MCF 10A (cell line): ENCODE data around the gene ACTRT2. TPM values are rescaled to one million over a fixed set of nuclear protein-coding genes. Genes with fewer than 3 reads are reported as not detected.

Experiments used
- BruUV-seq: library from RNA; stranded (reverse); fragments of 400-500 nt; replicated peaks from 2 replicates; lab custom pipeline; 2021; lab: Mats Ljungman, UMichigan
- CTCF ChIA-PET: fragments of 300-600 bp; sonication (Branson Sonifier 250); formaldehyde crosslinking; extraction: SDS; loops from one replicate; lab custom pipeline; 2021; ENCODE audit warnings: antibody characterized with exemption, inconsistent platforms; lab: Yijun Ruan, JAX
- POLR2A ChIA-PET: fragments of 300-600, 350-650 bp; sonication (Branson Sonifier 250); formaldehyde crosslinking; extraction: SDS; loops from one replicate; lab custom pipeline; 2020; ENCODE audit warnings: antibody characterized with exemption, inconsistent platforms; lab: Yijun Ruan, JAX
- DNase-seq: peaks from one replicate; pipeline ENCODE4 v3.0.0-alpha.2; 2018; ENCODE audit not compliant: unreplicated experiment
- H3K27ac Mint-ChIP-seq: one replicate; pipeline ENCODE4 v1.8.0; 2022; ENCODE audit warnings: mild to moderate bottlenecking, low read depth, mixed read lengths; ENCODE audit not compliant: unreplicated experiment
- H3K27me3 Mint-ChIP-seq: one replicate; pipeline ENCODE4 v1.8.0; 2022; ENCODE audit warnings: mixed read lengths; ENCODE audit not compliant: insufficient read depth, unreplicated experiment
- H3K36me3 Mint-ChIP-seq: one replicate; pipeline ENCODE4 v1.8.0; 2022; ENCODE audit warnings: mild to moderate bottlenecking, moderate library complexity, mixed read lengths; ENCODE audit not compliant: insufficient read depth, unreplicated experiment
- H3K4me1 Mint-ChIP-seq: one replicate; pipeline ENCODE4 v1.8.0; 2022; ENCODE audit warnings: mixed read lengths; ENCODE audit not compliant: insufficient read depth, unreplicated experiment
- H3K4me3 Mint-ChIP-seq: one replicate; pipeline ENCODE4 v1.8.0; 2022; ENCODE audit warnings: mild to moderate bottlenecking, moderate library complexity, mixed read lengths; ENCODE audit not compliant: unreplicated experiment
- H3K9me3 Mint-ChIP-seq: one replicate; pipeline ENCODE4 v1.8.0; 2022; ENCODE audit warnings: mixed read lengths; ENCODE audit not compliant: unreplicated experiment
- CTCF ChIP-seq: fragments of 200-600 bp; IDR thresholded peaks from one replicate; pipeline ENCODE4 v1.8.0; 2022; ENCODE audit warnings: antibody characterized with exemption, mild to moderate bottlenecking; ENCODE audit not compliant: unreplicated experiment
- intact Hi-C: fragments of 100-400 bp; cut with micrococcal nuclease; formaldehyde crosslinking; loops from 2 replicates; pipeline ENCODE4 v1.14.1; 2022
- total RNA-seq: library from RNA; stranded (reverse); gene quantifications from 2 replicates; pipeline ENCODE4 v1.2.3, GENCODE V29; 2022

Gene ACTRT2
- total RNA-seq, 1 experiment from 2014 or later, result not detected

- ChIA-PET CTCF (no interaction called here), POLR2A (no interaction called here)
- no peak for TF ChIP-seq CTCF
- H3K36me3 Mint-ChIP-seq, result no peaks in the 10 kb centered on the region
- intact Hi-C loops, result no loop called here
- H3K4me3 Mint-ChIP-seq, result no peak overlapping the region
- H3K4me1 Mint-ChIP-seq, result no peaks in the 10 kb centered on the region
- no peak overlapping the region for H3K27ac Mint-ChIP-seq
- BruUV-seq, result no TSS peak
- H3K27me3 Mint-ChIP-seq, result no peaks in the 10 kb centered on the region
- no peak for DNase-seq
- H3K9me3 Mint-ChIP-seq, result no peaks in the 10 kb centered on the region
Observed at GRCh38 chr1:3000214-3000613, 21.1 kb upstream of the ACTRT2 start.

GRCh38 chr1:3000671-3001470 is 20.4 kb upstream of the ACTRT2 start:
- CTCF ChIA-PET, result no interaction called here
- POLR2A ChIA-PET, result no interaction called here
- no peak for DNase-seq
- no peaks in the 10 kb centered on the region for H3K36me3 Mint-ChIP-seq
- H3K9me3 Mint-ChIP-seq, result no peaks in the 10 kb centered on the region
- intact Hi-C loops, result no loop called here
- no peak overlapping the region for H3K4me3 Mint-ChIP-seq
- H3K27me3 Mint-ChIP-seq, result no peaks in the 10 kb centered on the region
- H3K4me1 Mint-ChIP-seq, result no peaks in the 10 kb centered on the region
- TF ChIP-seq CTCF, result no peak
- H3K27ac Mint-ChIP-seq, result no peak overlapping the region
- no TSS peak for BruUV-seq

GRCh38 chr1:3001471-3002348 is 19.6 kb upstream of the ACTRT2 start:
- DNase-seq, result no peak
- Mint-ChIP-seq H3K36me3 (no peaks in the 10 kb centered on the region), H3K27ac (no peak overlapping the region), H3K4me1 (no peaks in the 10 kb centered on the region), H3K4me3 (no peak overlapping the region), H3K9me3 (peaks cover 7% of the 10 kb centered on the region), H3K27me3 (no peaks in the 10 kb centered on the region)
- ChIA-PET CTCF (no interaction called here), POLR2A (no interaction called here)
- BruUV-seq, result no TSS peak
- no peak for TF ChIP-seq CTCF
- intact Hi-C loops, result no loop called here

GRCh38 chr1:3002349-3003038 is 18.8 kb upstream of the ACTRT2 start:
- BruUV-seq, result no TSS peak
- ChIA-PET POLR2A (no interaction called here), CTCF (interaction anchor here (0.5 kb wide), 1 partner anchor 205 kb away, joined by 3 read pairs; no protein-coding TSS in a partner anchor)
- Mint-ChIP-seq H3K36me3 (no peaks in the 10 kb centered on the region), H3K9me3 (peaks cover 10% of the 10 kb centered on the region), H3K27ac (no peak overlapping the region), H3K27me3 (no peaks in the 10 kb centered on the region), H3K4me3 (no peak overlapping the region), H3K4me1 (no peaks in the 10 kb centered on the region)
- no peak for TF ChIP-seq CTCF
- intact Hi-C loops, result no loop called here
- DNase-seq, result no peak
